Measurements from ENCODE around the gene KRT16. TPM values are rescaled to one million over a fixed set of nuclear protein-coding genes. Genes with fewer than 3 reads are reported as not detected.
"Not testable (repeated sequence)": the region's sequence is repeated elsewhere in the genome, so short reads cannot be mapped to it uniquely, and the experiment has no call there.

KRT16 gene
- total RNA-seq (not detected), polyA plus RNA-seq (0.20 TPM)

- not testable (repeated sequence) for H3K36me3 ChIP-seq (ENCODE audit: insufficient read depth); H3K4me1 ChIP-seq (ENCODE audit: insufficient read depth); H3K4me3 ChIP-seq (ENCODE audit: low read depth, low read length); H3K27ac ChIP-seq (ENCODE audit: low read depth); DNase-seq (ENCODE audit: extremely low spot score)
- WGBS: 72% methylated on average over 31 of the region's 31 CpGs
Observed at GRCh38 chr17:41612376-41613160, at the start of gene KRT16. Gene KRT16 (minus strand): TSS chr17:41612767. CDS start chr17:41612688, 79 bp downstream.

- WGBS: 67% methylated on average over 8 of the region's 8 CpGs
- no peaks in the 10 kb centered on the region for H3K4me1 ChIP-seq (ENCODE audit: insufficient read depth)
- H3K4me3 ChIP-seq (ENCODE audit: low read depth, low read length): no peak overlapping the region
- DNase-seq (ENCODE audit: extremely low spot score): no peak
- H3K36me3 ChIP-seq (ENCODE audit: insufficient read depth): no peaks in the 10 kb centered on the region
- H3K27ac ChIP-seq (ENCODE audit: low read depth): no peak overlapping the region
Observed at GRCh38 chr17:41660221-41660711, 47.7 kb upstream of the KRT16 start.

- WGBS: 78% methylated on average over 11 of the region's 11 CpGs
- DNase-seq (ENCODE audit: extremely low spot score): no peak
- Histone ChIP-seq H3K4me3 (ENCODE audit: low read depth, low read length) (no peak overlapping the region), H3K4me1 (ENCODE audit: insufficient read depth) (no peaks in the 10 kb centered on the region), H3K27ac (ENCODE audit: low read depth) (peak overlapping the region; percentile 76), H3K36me3 (ENCODE audit: insufficient read depth) (no peaks in the 10 kb centered on the region)
Observed at GRCh38 chr17:41659427-41660212, 47.1 kb upstream of the KRT16 start.

GRCh38 chr17:41658846-41659245 lies 46.3 kb upstream of the KRT16 start:
- WGBS: 88% methylated on average over 5 of the region's 5 CpGs
- H3K27ac ChIP-seq (ENCODE audit: low read depth): peak overlapping the region; percentile 76
- no peaks in the 10 kb centered on the region for H3K4me1 ChIP-seq (ENCODE audit: insufficient read depth)
- no peak for DNase-seq (ENCODE audit: extremely low spot score)
- H3K4me3 ChIP-seq (ENCODE audit: low read depth, low read length): no peak overlapping the region
- no peaks in the 10 kb centered on the region for H3K36me3 ChIP-seq (ENCODE audit: insufficient read depth)

GRCh38 chr17:41657936-41658335 lies 45.4 kb upstream of the KRT16 start:
- DNase-seq (ENCODE audit: extremely low spot score): no peak
- 88% methylated on average over 12 of the region's 12 CpGs for WGBS
- H3K27ac ChIP-seq (ENCODE audit: low read depth): peak overlapping the region; percentile 85
- no peaks in the 10 kb centered on the region for H3K36me3 ChIP-seq (ENCODE audit: insufficient read depth)
- H3K4me1 ChIP-seq (ENCODE audit: insufficient read depth): no peaks in the 10 kb centered on the region
- no peak overlapping the region for H3K4me3 ChIP-seq (ENCODE audit: low read depth, low read length)

- H3K27ac ChIP-seq (ENCODE audit: low read depth): peak overlapping the region; percentile 85
- no peaks in the 10 kb centered on the region for H3K4me1 ChIP-seq (ENCODE audit: insufficient read depth)
- no peaks in the 10 kb centered on the region for H3K36me3 ChIP-seq (ENCODE audit: insufficient read depth)
- no peak overlapping the region for H3K4me3 ChIP-seq (ENCODE audit: low read depth, low read length)
- no peak for DNase-seq (ENCODE audit: extremely low spot score)
- WGBS: 85% methylated on average over 16 of the region's 16 CpGs
Observed at GRCh38 chr17:41657176-41657754, 44.7 kb upstream of the KRT16 start.

GRCh38 chr17:41656249-41657023 lies 43.9 kb upstream of the KRT16 start:
- 86% methylated on average over 16 of the region's 16 CpGs for WGBS
- H3K36me3 ChIP-seq (ENCODE audit: insufficient read depth): no peaks in the 10 kb centered on the region
- no peak overlapping the region for H3K4me3 ChIP-seq (ENCODE audit: low read depth, low read length)

GRCh38 chr17:41655611-41656111 lies 43.1 kb upstream of the KRT16 start:
- H3K4me1 ChIP-seq (ENCODE audit: insufficient read depth): no peaks in the 10 kb centered on the region

More at GRCh38 chr17:41656249-41657023, 43.9 kb upstream of the KRT16 start:
- DNase-seq (ENCODE audit: extremely low spot score): no peak
- no peaks in the 10 kb centered on the region for H3K4me1 ChIP-seq (ENCODE audit: insufficient read depth)
- H3K27ac ChIP-seq (ENCODE audit: low read depth): peak overlapping the region; percentile 85

GRCh38 chr17:41654678-41655607 lies 42.4 kb upstream of the KRT16 start:
- no peaks in the 10 kb centered on the region for H3K36me3 ChIP-seq (ENCODE audit: insufficient read depth)
- WGBS: 82% methylated on average over 24 of the region's 24 CpGs
- no peak overlapping the region for H3K4me3 ChIP-seq (ENCODE audit: low read depth, low read length)
- DNase-seq (ENCODE audit: extremely low spot score): no peak
- no peaks in the 10 kb centered on the region for H3K4me1 ChIP-seq (ENCODE audit: insufficient read depth)
- peak overlapping the region; percentile 85 for H3K27ac ChIP-seq (ENCODE audit: low read depth)

More at GRCh38 chr17:41655611-41656111, 43.1 kb upstream of the KRT16 start:
- peak; percentile 88 for DNase-seq (ENCODE audit: extremely low spot score)
- Histone ChIP-seq H3K4me3 (ENCODE audit: low read depth, low read length) (no peak overlapping the region), H3K36me3 (ENCODE audit: insufficient read depth) (no peaks in the 10 kb centered on the region), H3K27ac (ENCODE audit: low read depth) (peak overlapping the region; percentile 85)
- 62% methylated on average over 18 of the region's 18 CpGs for WGBS

- H3K4me3 ChIP-seq (ENCODE audit: low read depth, low read length): no peak overlapping the region
- H3K36me3 ChIP-seq (ENCODE audit: insufficient read depth): no peaks in the 10 kb centered on the region
- no peak for DNase-seq (ENCODE audit: extremely low spot score)
- WGBS: 68% methylated on average over 14 of the region's 14 CpGs
- no peaks in the 10 kb centered on the region for H3K4me1 ChIP-seq (ENCODE audit: insufficient read depth)
- H3K27ac ChIP-seq (ENCODE audit: low read depth): peak overlapping the region; percentile 85
Observed at GRCh38 chr17:41653892-41654677, 41.5 kb upstream of the KRT16 start.

- no peaks in the 10 kb centered on the region for H3K36me3 ChIP-seq (ENCODE audit: insufficient read depth)
- peak overlapping the region; percentile 77 for H3K27ac ChIP-seq (ENCODE audit: low read depth)
- no peak for DNase-seq (ENCODE audit: extremely low spot score)
- H3K4me3 ChIP-seq (ENCODE audit: low read depth, low read length): no peak overlapping the region
- H3K4me1 ChIP-seq (ENCODE audit: insufficient read depth): no peaks in the 10 kb centered on the region
- WGBS: 90% methylated on average over 5 of the region's 5 CpGs
Observed at GRCh38 chr17:41653421-41653820, 40.9 kb upstream of the KRT16 start.
